WTC11 (cell line): ENCODE results near the gene DMRTB1. TPM values are rescaled to one million over a fixed set of nuclear protein-coding genes. Genes with fewer than 3 reads are reported as not detected.

ENCODE experiments used
- ATAC-seq: fragments of 200-7000 bp; cut with Tn5 transposase; 2 replicates; pipeline ENCODE4 v1.10.0; 2021; ENCODE audit warnings: mild to moderate bottlenecking, moderate library complexity
- CTCF ChIA-PET: fragments of 300-600 bp; sonication (Branson Sonifier 250); formaldehyde crosslinking; loops from one replicate; lab custom pipeline; 2021; ENCODE audit warnings: antibody characterized with exemption; lab: Charles Lee
- POLR2A ChIA-PET: fragments of 350-600 bp; sonication (Branson Sonifier 250); formaldehyde crosslinking; loops from one replicate; lab custom pipeline; 2021; ENCODE audit warnings: antibody characterized with exemption; lab: Charles Lee
- DNase-seq: peaks from one replicate; pipeline ENCODE4 v3.0.0; 2021; ENCODE audit warnings: low spot score
- H3K27ac Mint-ChIP-seq: 2 replicates; pipeline ENCODE4 v1.8.0; 2021; ENCODE audit warnings: mixed read lengths
- H3K27me3 Mint-ChIP-seq: 2 replicates; pipeline ENCODE4 v1.8.0; 2021; ENCODE audit warnings: low read depth, mild to moderate bottlenecking, moderate library complexity, mixed read lengths
- H3K36me3 Mint-ChIP-seq: 2 replicates; pipeline ENCODE4 v1.8.0; 2021; ENCODE audit warnings: mixed read lengths
- H3K4me1 Mint-ChIP-seq: 2 replicates; pipeline ENCODE4 v1.8.0; 2022; ENCODE audit warnings: mixed read lengths
- H3K4me3 Mint-ChIP-seq: 2 replicates; pipeline ENCODE4 v1.8.0; 2021; ENCODE audit warnings: mild to moderate bottlenecking, moderate library complexity, mixed read lengths
- H3K9me3 Mint-ChIP-seq: 2 replicates; pipeline ENCODE4 v1.8.0; 2021; ENCODE audit warnings: mixed read lengths
- E2F4 ChIP-seq: sonication (generic); formaldehyde crosslinking; IDR thresholded peaks from 2 replicates; pipeline ENCODE4 v1.8.1; 2022; ENCODE audit warnings: low read depth, mild to moderate bottlenecking, moderate library complexity, missing genetic modification reagents, borderline replicate concordance
- ELF4 ChIP-seq: sonication (generic); formaldehyde crosslinking; IDR thresholded peaks from 2 replicates; pipeline ENCODE4 v1.8.1; 2022; ENCODE audit warnings: low read depth, mild to moderate bottlenecking, moderate library complexity, missing genetic modification reagents
- EMX1 ChIP-seq: fragments of 250-450 bp; sonication (Bioruptor Pico); IDR thresholded peaks from 2 replicates; pipeline ENCODE4 v1.8.0; 2021; ENCODE audit warnings: mild to moderate bottlenecking
- ESRRA ChIP-seq: sonication (generic); formaldehyde crosslinking; IDR thresholded peaks from 2 replicates; pipeline ENCODE4 v1.8.1; 2022; ENCODE audit warnings: mild to moderate bottlenecking, missing genetic modification reagents, borderline replicate concordance
- HMGXB4 ChIP-seq: sonication (generic); formaldehyde crosslinking; IDR thresholded peaks from 2 replicates; pipeline ENCODE4 v1.8.1; 2023; ENCODE audit warnings: mild to moderate bottlenecking, moderate library complexity, missing genetic modification reagents
- MAX ChIP-seq: sonication (generic); formaldehyde crosslinking; IDR thresholded peaks from 2 replicates; pipeline ENCODE4 v1.8.0; 2022; ENCODE audit warnings: mild to moderate bottlenecking, missing genetic modification reagents
- NFYB ChIP-seq: sonication (generic); formaldehyde crosslinking; conservative IDR thresholded peaks from 2 replicates; pipeline ENCODE4 v1.8.0; 2022; ENCODE audit warnings: low read depth, missing genetic modification reagents
- NR1H2 ChIP-seq: sonication (generic); formaldehyde crosslinking; IDR thresholded peaks from 2 replicates; pipeline ENCODE4 v1.9.0; 2021; ENCODE audit warnings: mild to moderate bottlenecking, moderate library complexity, missing genetic modification reagents
- SMAD4 ChIP-seq: sonication (generic); formaldehyde crosslinking; IDR thresholded peaks from 2 replicates; pipeline ENCODE4 v1.8.0; 2022; ENCODE audit warnings: mild to moderate bottlenecking, missing genetic modification reagents
- SOX15 ChIP-seq: fragments of 250-450 bp; sonication (Bioruptor Pico); IDR thresholded peaks from 2 replicates; pipeline ENCODE4 v1.9.0; 2021; ENCODE audit warnings: mild to moderate bottlenecking
- SP1 ChIP-seq: sonication (generic); formaldehyde crosslinking; conservative IDR thresholded peaks from 2 replicates; pipeline ENCODE4 v1.8.1; 2022; ENCODE audit warnings: missing genetic modification reagents
- ZNF281 ChIP-seq: sonication (generic); formaldehyde crosslinking; IDR thresholded peaks from 2 replicates; pipeline ENCODE4 v1.8.0; 2023; ENCODE audit warnings: mild to moderate bottlenecking, missing genetic modification reagents
- total RNA-seq: library from RNA; stranded (reverse); gene quantifications from 3 replicates; pipeline ENCODE4 v1.2.3, GENCODE V29; 2021
- TF ChIP-seq, protein P1 (sequence below): sonication (generic); formaldehyde crosslinking; IDR thresholded peaks from 2 replicates; pipeline ENCODE4 v1.8.0; 2022; ENCODE audit warnings: mild to moderate bottlenecking, missing genetic modification reagents
- TF ChIP-seq, protein P2 (sequence below): sonication (generic); formaldehyde crosslinking; IDR thresholded peaks from 2 replicates; pipeline ENCODE4 v1.8.0; 2022; ENCODE audit warnings: missing genetic modification reagents
- TF ChIP-seq, protein P3 (sequence below): sonication (generic); formaldehyde crosslinking; IDR thresholded peaks from 2 replicates; pipeline ENCODE4 v1.8.1; 2023; ENCODE audit warnings: mild to moderate bottlenecking, missing genetic modification reagents, moderate library complexity
- TF ChIP-seq, protein P4 (sequence below): sonication (generic); formaldehyde crosslinking; conservative IDR thresholded peaks from 2 replicates; pipeline ENCODE4 v1.8.1; 2022; ENCODE audit warnings: mild to moderate bottlenecking, missing genetic modification reagents
- TF ChIP-seq, protein P5 (sequence below): sonication (generic); formaldehyde crosslinking; IDR thresholded peaks from 2 replicates; pipeline ENCODE4 v1.8.1; 2022; ENCODE audit warnings: mild to moderate bottlenecking, missing genetic modification reagents, moderate library complexity, borderline replicate concordance

Gene DMRTB1
- total RNA-seq, 1 experiment from 2014 or later = 0.17 TPM

DNA sequence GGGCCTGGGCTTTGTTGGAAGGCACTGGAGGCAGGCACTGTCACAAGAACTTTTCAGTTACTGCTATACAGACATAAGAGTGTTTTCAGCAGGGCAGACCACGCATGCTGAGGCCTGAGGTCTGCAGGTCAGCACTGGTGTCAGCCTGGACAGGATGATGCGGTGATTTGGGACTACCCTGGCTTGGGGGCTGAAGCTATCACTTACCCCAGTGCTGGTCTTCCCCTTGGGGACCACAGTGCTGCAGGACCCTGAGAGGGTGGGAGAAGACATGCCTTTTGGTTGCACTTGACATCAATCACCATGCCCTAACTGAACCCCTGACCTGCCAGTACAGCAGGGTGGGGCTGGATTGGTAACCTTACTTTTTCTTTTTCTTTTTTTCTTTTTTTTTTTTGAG is 9.2 kb downstream of the DMRTB1 start:
- no peaks in the 10 kb centered on the region for H3K9me3 Mint-ChIP-seq
- CTCF ChIA-PET = interaction anchor here (1.1 to 2.7 kb wide), 3 partner anchors 15 to 38 kb away, joined by 3 to 11 read pairs (median 5); no protein-coding TSS in a partner anchor

DNA sequence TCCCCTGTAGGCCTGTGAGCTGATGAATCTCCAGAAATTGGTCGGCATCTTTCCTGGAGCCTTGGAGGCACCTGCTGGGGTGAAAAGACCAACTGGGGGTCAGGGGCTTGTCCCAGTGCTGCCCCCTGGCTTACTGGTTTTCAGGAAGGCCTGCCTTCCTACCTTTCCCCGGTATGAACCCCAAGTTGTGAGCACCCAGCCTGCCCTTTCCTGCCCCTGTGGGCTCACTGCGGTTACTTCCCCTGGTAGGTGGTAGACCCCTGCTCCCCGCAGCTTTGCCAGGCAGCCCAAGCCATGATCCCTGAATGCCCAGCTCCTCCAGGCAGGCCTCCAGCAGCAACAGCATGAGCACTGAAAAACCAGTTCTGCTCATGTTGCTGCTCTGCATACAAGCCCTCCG is 10.2 kb downstream of the DMRTB1 start:
- CTCF ChIA-PET = interaction anchor here (0.8 to 2.7 kb wide), 12 partner anchors 14 to 246 kb away, joined by 3 to 11 read pairs (median 4); no protein-coding TSS in a partner anchor
- no peak overlapping the region for H3K4me3 Mint-ChIP-seq
- TF ChIP-seq EMX1 (CRISPR knock-in tag) (no peak), NR1H2 (0 out of 2 replicates have a peak, but pooled peaks have one; percentile 19), SMAD4 (no peak)
- TF ChIP-seq, all 79 proteins: peak for 1
- Mint-ChIP-seq H3K36me3 (no peaks in the 10 kb centered on the region), H3K9me3 (no peaks in the 10 kb centered on the region), H3K27ac (no peak overlapping the region), H3K4me1 (peaks cover 16% of the 10 kb centered on the region), H3K27me3 (peaks cover 25% of the 10 kb centered on the region)
- POLR2A ChIA-PET = no interaction called here
- DNase-seq = no peak
- ATAC-seq = no peak

More for the DNA sequence above, 9.2 kb downstream of the DMRTB1 start:
- POLR2A ChIA-PET = no interaction called here
- no peak for TF ChIP-seq ESRRA (CRISPR knock-in tag)
- Mint-ChIP-seq H3K4me1 (peaks cover 16% of the 10 kb centered on the region), H3K27ac (no peak overlapping the region), H3K4me3 (no peak overlapping the region), H3K27me3 (peaks cover 26% of the 10 kb centered on the region), H3K36me3 (no peaks in the 10 kb centered on the region)
- DNase-seq (no peak), ATAC-seq (no peak)

DNA sequence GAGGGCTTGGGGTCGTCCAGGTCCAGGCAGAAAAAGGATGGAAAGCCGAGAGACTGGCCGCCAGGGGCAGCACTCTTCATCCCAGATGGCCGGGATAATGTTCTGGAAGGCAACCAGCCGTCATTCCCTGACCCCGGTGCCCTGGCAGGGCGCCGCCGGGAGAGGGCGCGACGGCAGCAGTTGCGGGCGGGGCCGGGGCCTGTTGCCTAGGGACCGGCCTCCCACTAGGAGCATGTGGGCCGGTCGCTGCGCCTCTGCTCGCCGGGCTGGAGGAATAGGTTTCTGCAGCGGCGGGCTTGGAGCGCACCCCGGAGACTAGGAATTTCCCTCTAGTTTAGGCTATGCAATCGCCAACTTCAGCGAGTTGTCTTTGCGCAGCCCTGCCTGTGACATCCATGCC is 11.0 kb downstream of the DMRTB1 start:
- ChIA-PET CTCF (interaction anchor here (1.0 to 2.7 kb wide), 6 partner anchors 14 to 123 kb away, joined by 3 to 11 read pairs (median 4); no protein-coding TSS in a partner anchor), POLR2A (no interaction called here)
- H3K27me3 Mint-ChIP-seq = peaks cover 22% of the 10 kb centered on the region
- peaks cover 16% of the 10 kb centered on the region for H3K4me1 Mint-ChIP-seq
- no peak overlapping the region for H3K27ac Mint-ChIP-seq
- no peaks in the 10 kb centered on the region for H3K36me3 Mint-ChIP-seq
- peak overlapping the region; percentile 7 for H3K4me3 Mint-ChIP-seq
- DNase-seq (peak; percentile 98), ATAC-seq (peak; percentile 98)
- no peaks in the 10 kb centered on the region for H3K9me3 Mint-ChIP-seq
- TF ChIP-seq, protein P1, sequence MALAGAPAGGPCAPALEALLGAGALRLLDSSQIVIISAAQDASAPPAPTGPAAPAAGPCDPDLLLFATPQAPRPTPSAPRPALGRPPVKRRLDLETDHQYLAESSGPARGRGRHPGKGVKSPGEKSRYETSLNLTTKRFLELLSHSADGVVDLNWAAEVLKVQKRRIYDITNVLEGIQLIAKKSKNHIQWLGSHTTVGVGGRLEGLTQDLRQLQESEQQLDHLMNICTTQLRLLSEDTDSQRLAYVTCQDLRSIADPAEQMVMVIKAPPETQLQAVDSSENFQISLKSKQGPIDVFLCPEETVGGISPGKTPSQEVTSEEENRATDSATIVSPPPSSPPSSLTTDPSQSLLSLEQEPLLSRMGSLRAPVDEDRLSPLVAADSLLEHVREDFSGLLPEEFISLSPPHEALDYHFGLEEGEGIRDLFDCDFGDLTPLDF (CRISPR knock-in tag) = no peak
- TF ChIP-seq, protein P2, sequence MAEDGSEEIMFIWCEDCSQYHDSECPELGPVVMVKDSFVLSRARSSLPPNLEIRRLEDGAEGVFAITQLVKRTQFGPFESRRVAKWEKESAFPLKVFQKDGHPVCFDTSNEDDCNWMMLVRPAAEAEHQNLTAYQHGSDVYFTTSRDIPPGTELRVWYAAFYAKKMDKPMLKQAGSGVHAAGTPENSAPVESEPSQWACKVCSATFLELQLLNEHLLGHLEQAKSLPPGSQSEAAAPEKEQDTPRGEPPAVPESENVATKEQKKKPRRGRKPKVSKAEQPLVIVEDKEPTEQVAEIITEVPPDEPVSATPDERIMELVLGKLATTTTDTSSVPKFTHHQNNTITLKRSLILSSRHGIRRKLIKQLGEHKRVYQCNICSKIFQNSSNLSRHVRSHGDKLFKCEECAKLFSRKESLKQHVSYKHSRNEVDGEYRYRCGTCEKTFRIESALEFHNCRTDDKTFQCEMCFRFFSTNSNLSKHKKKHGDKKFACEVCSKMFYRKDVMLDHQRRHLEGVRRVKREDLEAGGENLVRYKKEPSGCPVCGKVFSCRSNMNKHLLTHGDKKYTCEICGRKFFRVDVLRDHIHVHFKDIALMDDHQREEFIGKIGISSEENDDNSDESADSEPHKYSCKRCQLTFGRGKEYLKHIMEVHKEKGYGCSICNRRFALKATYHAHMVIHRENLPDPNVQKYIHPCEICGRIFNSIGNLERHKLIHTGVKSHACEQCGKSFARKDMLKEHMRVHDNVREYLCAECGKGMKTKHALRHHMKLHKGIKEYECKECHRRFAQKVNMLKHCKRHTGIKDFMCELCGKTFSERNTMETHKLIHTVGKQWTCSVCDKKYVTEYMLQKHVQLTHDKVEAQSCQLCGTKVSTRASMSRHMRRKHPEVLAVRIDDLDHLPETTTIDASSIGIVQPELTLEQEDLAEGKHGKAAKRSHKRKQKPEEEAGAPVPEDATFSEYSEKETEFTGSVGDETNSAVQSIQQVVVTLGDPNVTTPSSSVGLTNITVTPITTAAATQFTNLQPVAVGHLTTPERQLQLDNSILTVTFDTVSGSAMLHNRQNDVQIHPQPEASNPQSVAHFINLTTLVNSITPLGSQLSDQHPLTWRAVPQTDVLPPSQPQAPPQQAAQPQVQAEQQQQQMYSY (CRISPR knock-in tag) = no peak
- TF ChIP-seq, protein P3, sequence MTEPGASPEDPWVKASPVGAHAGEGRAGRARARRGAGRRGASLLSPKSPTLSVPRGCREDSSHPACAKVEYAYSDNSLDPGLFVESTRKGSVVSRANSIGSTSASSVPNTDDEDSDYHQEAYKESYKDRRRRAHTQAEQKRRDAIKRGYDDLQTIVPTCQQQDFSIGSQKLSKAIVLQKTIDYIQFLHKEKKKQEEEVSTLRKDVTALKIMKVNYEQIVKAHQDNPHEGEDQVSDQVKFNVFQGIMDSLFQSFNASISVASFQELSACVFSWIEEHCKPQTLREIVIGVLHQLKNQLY (CRISPR knock-in tag) = no peak
- TF ChIP-seq, protein P4, sequence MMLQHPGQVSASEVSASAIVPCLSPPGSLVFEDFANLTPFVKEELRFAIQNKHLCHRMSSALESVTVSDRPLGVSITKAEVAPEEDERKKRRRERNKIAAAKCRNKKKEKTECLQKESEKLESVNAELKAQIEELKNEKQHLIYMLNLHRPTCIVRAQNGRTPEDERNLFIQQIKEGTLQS (CRISPR knock-in tag) = no peak
- TF ChIP-seq, protein P5, sequence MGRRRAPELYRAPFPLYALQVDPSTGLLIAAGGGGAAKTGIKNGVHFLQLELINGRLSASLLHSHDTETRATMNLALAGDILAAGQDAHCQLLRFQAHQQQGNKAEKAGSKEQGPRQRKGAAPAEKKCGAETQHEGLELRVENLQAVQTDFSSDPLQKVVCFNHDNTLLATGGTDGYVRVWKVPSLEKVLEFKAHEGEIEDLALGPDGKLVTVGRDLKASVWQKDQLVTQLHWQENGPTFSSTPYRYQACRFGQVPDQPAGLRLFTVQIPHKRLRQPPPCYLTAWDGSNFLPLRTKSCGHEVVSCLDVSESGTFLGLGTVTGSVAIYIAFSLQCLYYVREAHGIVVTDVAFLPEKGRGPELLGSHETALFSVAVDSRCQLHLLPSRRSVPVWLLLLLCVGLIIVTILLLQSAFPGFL (CRISPR knock-in tag) = no peak
- TF ChIP-seq EMX1 (CRISPR knock-in tag) (no peak), SOX15 (no peak), HMGXB4 (CRISPR knock-in tag) (peak; percentile 90), NFYB (CRISPR knock-in tag) (no peak), SP1 (CRISPR knock-in tag) (peak; percentile 72), ZNF281 (no peak), MAX (peak; percentile 92), E2F4 (CRISPR knock-in tag) (no peak), ESRRA (CRISPR knock-in tag) (no peak), ELF4 (no peak)
